ENCODE measurements around the gene EEPD1. TPM values are rescaled to one million over a fixed set of nuclear protein-coding genes. Genes with fewer than 3 reads are reported as not detected.

Gene EEPD1
- total RNA-seq, 1 donor, result 9.0 TPM

DNA sequence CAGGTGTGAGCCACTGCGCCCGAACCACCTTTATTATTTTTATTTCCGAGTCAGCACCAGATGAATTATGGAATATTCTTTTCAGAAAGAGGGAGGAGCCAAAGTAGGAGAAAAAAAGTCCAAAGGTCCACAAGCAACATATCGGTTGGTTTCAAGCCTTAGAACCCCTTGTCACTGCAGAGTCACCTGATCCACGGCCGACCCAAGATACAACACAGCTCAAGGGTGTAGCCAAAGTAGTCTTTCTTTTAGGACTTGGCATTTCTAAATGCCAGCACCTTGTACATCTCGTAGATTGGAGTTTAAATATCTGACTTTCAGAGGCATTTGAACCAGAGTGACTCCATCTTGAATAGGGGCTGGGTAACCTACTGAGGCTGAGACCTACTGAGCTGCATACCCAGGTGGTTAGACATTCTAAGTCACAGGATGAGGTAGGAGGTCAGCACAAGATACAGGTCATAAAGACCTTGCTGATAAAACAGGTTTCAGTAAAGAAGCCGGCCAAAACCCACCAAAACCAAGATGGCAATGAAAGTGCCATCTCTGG is 122.8 kb downstream of the EEPD1 start:
- H3K4me1 ChIP-seq (ENCODE audit: insufficient read depth, low read length), result peaks cover 8% of the 10 kb centered on the region
- TF ChIP-seq, protein P1, sequence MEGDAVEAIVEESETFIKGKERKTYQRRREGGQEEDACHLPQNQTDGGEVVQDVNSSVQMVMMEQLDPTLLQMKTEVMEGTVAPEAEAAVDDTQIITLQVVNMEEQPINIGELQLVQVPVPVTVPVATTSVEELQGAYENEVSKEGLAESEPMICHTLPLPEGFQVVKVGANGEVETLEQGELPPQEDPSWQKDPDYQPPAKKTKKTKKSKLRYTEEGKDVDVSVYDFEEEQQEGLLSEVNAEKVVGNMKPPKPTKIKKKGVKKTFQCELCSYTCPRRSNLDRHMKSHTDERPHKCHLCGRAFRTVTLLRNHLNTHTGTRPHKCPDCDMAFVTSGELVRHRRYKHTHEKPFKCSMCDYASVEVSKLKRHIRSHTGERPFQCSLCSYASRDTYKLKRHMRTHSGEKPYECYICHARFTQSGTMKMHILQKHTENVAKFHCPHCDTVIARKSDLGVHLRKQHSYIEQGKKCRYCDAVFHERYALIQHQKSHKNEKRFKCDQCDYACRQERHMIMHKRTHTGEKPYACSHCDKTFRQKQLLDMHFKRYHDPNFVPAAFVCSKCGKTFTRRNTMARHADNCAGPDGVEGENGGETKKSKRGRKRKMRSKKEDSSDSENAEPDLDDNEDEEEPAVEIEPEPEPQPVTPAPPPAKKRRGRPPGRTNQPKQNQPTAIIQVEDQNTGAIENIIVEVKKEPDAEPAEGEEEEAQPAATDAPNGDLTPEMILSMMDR (IDR thresholded peaks at IDR 0.05; ENCODE audit: extremely low read depth, low read depth, low read length), result no peak

DNA sequence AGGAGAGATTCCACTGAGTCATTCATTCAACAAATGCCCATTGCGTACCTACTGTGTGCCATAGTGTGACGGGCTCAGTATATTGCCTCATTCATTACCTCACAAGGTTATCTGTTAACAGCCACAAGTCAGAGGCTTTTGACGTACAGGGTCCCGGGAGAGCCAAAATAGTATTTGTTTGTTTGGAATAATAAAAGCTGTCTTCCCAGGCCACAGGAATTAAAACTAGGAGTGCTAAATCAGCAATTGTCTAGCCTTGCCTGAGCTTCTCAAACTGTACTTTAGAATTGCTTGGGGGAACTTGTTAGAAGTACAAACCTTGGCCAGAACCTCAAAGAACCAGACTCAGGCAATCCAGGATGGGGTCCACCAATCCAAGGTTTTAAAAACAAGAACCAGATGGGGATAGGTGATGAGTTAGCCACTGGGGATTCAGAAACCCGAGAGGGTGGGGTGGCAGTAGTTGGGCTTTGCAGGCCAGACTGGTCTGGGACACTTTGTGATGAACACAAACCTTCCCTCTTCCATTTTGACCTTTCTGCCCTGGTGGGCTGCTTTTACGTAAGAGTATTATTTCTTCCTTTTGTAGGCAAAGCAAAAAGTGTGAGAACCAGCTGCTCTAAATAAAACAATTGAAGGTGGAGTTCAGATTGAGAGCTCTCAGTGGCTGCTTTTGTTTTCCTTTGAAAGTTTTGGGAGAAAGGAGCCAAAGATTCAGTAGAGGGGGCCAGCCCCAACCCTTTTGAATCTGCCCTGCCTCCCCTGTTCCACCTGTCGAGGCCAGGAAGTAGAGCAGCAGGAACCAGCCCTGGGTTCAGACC is 123.6 kb downstream of the EEPD1 start:
- Histone ChIP-seq H3K4me3 (ENCODE audit: insufficient read depth, low read length) (no peak overlapping the region), H4K20me1 (ENCODE audit: insufficient read depth, low read length) (no peaks in the 10 kb centered on the region), H2AFZ (ENCODE audit: low read length) (no peak overlapping the region), H3K4me1 (ENCODE audit: insufficient read depth, low read length) (peaks cover 17% of the 10 kb centered on the region), H3K79me2 (ENCODE audit: insufficient read depth, low read length) (no peaks in the 10 kb centered on the region), H3K36me3 (ENCODE audit: insufficient read depth, low read length) (no peaks in the 10 kb centered on the region), H3K27me3 (ENCODE audit: insufficient read depth, low read length) (no peaks in the 10 kb centered on the region), H3K4me2 (ENCODE audit: insufficient read depth, low read length) (no peak overlapping the region), H3K27ac (ENCODE audit: low read depth, low read length) (no peak overlapping the region), H3K9me3 (ENCODE audit: low read depth, low read length) (no peaks in the 10 kb centered on the region)
- TF ChIP-seq, protein P1 (IDR thresholded peaks at IDR 0.05; ENCODE audit: extremely low read depth, low read depth, low read length), result no peak
- no peak for DNase-seq (ENCODE audit: insufficient read length, low spot score, missing footprints)

More for the DNA sequence above, 122.8 kb downstream of the EEPD1 start:
- no peaks in the 10 kb centered on the region for H3K27me3 ChIP-seq (ENCODE audit: insufficient read depth, low read length)
- H3K27ac ChIP-seq (ENCODE audit: low read depth, low read length), result no peak overlapping the region
- no peaks in the 10 kb centered on the region for H3K36me3 ChIP-seq (ENCODE audit: insufficient read depth, low read length)
- no peak overlapping the region for H3K4me2 ChIP-seq (ENCODE audit: insufficient read depth, low read length)
- H4K20me1 ChIP-seq (ENCODE audit: insufficient read depth, low read length), result no peaks in the 10 kb centered on the region
- no peak overlapping the region for H3K4me3 ChIP-seq (ENCODE audit: insufficient read depth, low read length)
- DNase-seq (ENCODE audit: insufficient read length, low spot score, missing footprints), result no peak
- H3K9me3 ChIP-seq (ENCODE audit: low read depth, low read length), result no peaks in the 10 kb centered on the region
- H3K79me2 ChIP-seq (ENCODE audit: insufficient read depth, low read length), result no peaks in the 10 kb centered on the region
- no peak overlapping the region for H2AFZ ChIP-seq (ENCODE audit: low read length)

DNA sequence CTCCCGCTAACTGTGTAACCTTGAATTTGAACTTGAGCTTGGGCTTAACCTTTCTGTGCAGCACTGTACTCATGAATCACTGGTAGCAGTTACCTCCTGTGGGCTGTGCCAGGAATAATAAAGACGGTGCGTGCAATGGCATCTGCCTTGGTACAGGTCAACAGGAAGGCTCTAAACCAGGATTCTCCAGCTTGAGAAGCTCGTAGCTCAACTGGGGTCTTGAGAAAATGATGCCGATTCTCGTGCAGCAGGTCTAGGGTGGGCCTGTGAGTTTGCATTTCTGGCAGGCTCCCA is 124.1 kb downstream of the EEPD1 start:
- Histone ChIP-seq H2AFZ (ENCODE audit: low read length) (no peak overlapping the region), H3K4me1 (ENCODE audit: insufficient read depth, low read length) (peaks cover 22% of the 10 kb centered on the region), H4K20me1 (ENCODE audit: insufficient read depth, low read length) (no peaks in the 10 kb centered on the region)

DNA sequence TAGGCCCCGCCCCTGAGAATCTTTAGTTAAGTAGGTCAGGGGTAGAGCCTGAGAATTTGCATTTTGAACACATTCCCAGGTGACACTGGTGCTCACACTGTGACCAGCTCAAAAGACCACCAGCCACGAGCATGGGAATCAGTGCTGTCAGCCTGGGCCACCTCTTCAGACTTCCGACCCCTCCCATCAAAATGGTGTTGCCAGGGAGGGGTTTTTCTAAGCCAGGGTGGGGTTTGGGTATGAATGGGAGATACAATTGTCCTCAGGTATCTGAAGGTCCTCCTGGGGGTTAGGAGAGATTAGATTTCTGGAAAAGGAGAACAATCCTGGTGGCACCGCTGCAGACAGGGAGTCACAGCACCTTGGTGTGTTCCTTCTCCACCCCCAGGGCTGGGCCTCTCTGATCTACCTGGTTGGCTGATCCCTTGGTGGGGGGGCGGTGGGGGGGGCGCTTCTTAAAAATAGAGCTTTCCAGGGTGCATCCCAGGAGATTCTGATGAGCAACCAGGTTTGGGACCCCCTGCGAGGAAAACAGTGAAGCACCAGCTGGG is 125.1 kb downstream of the EEPD1 start:
- H3K4me1 ChIP-seq (ENCODE audit: insufficient read depth, low read length), result peaks cover 25% of the 10 kb centered on the region
- TF ChIP-seq, protein P1 (IDR thresholded peaks at IDR 0.05; ENCODE audit: extremely low read depth, low read depth, low read length), result no peak
- no peaks in the 10 kb centered on the region for H4K20me1 ChIP-seq (ENCODE audit: insufficient read depth, low read length)
- H3K36me3 ChIP-seq (ENCODE audit: insufficient read depth, low read length), result no peaks in the 10 kb centered on the region
- H2AFZ ChIP-seq (ENCODE audit: low read length), result no peak overlapping the region
- H3K79me2 ChIP-seq (ENCODE audit: insufficient read depth, low read length), result no peaks in the 10 kb centered on the region
- H3K27ac ChIP-seq (ENCODE audit: low read depth, low read length), result no peak overlapping the region
- no peak overlapping the region for H3K4me3 ChIP-seq (ENCODE audit: insufficient read depth, low read length)
- H3K27me3 ChIP-seq (ENCODE audit: insufficient read depth, low read length), result no peaks in the 10 kb centered on the region
- no peak for DNase-seq (ENCODE audit: insufficient read length, low spot score, missing footprints)
- H3K4me2 ChIP-seq (ENCODE audit: insufficient read depth, low read length), result no peak overlapping the region
- H3K9me3 ChIP-seq (ENCODE audit: low read depth, low read length), result no peaks in the 10 kb centered on the region

More for the DNA sequence above, 124.1 kb downstream of the EEPD1 start:
- Histone ChIP-seq H3K27ac (ENCODE audit: low read depth, low read length) (no peak overlapping the region), H3K79me2 (ENCODE audit: insufficient read depth, low read length) (no peaks in the 10 kb centered on the region), H3K4me3 (ENCODE audit: insufficient read depth, low read length) (no peak overlapping the region), H3K27me3 (ENCODE audit: insufficient read depth, low read length) (no peaks in the 10 kb centered on the region), H3K36me3 (ENCODE audit: insufficient read depth, low read length) (no peaks in the 10 kb centered on the region), H3K9me3 (ENCODE audit: low read depth, low read length) (no peaks in the 10 kb centered on the region), H3K4me2 (ENCODE audit: insufficient read depth, low read length) (no peak overlapping the region)
- no peak for DNase-seq (ENCODE audit: insufficient read length, low spot score, missing footprints)
- TF ChIP-seq, protein P1 (IDR thresholded peaks at IDR 0.05; ENCODE audit: extremely low read depth, low read depth, low read length), result no peak
